ENCODE measurements around the gene TMEM147.

TMEM147 gene

DNA sequence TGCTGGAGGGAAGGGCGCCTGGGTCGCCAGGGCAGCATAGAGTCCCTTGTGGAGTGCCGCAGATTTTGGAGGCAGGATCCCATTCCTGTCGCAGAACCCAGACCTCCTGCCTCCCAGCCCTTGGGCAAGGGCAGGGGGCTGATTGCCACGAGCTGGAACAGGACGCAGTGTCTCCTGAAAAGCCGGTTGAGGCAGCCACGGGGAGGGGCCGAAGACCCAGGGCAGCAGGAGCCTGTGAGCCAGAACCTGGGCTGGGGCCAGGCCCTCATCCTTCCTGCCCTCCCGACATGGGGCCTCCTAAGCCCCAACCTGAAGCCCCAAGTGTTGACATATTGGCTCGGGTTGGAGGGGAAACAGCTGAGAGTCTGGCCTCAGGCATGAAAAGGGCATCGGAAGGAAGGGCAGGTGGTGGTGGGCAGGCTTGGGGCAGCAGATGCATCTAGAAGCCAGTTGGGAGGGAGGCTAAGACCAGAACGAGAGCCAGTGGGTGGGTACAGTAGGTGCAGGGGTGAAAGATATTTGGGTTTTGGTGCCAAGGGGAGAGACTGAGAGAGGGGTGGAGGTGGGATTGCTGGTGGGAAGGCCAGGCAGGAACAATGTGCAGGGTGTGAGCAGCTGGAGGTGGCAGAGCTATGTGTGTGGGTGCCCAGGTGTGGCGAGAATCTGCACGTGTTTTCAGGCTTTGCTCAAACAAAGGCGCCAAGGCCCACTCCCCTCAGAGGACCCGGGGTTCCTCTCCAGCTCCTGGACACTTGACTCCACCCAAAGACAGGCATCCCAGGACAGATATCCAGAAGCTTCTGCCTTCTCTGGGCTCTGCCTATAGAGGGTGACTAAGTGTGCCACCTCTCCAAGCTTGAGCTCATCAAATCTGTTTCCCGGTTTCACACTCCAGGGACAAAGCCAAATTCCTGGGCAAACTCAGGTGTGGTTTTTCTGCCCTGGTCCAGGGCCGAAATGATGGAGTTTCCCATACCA, 15.9 kb upstream of the TMEM147 start:
- TF ChIP-seq POLR2A (IDR thresholded peaks at IDR 0.05; ENCODE audit: low read length) (no peak), GATA1 (IDR thresholded peaks at IDR 0.05; ENCODE audit: low read depth, low read length) (no peak)
- DNase-seq, result no peak

DNA sequence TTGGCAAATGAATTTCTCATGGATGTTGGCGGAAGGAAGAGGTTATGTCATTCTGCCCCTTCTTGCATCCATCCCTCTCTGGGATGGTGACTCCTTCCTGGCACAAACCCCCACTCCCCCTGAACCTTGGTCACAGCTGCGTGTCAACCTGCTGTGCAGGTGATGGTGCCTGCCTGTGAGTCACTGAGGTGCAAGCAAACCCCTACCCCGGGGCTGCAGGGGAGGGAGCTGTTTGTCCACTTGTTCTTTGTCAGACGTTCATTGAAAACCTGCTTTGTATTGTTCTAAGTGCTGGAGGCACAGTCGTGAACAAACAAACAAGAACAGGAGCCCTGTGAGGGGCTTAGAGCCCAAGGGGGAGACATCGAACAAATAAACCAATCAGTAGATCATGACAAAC, 14.1 kb upstream of the TMEM147 start:
- no peak for DNase-seq
- no peak for TF ChIP-seq POLR2A (IDR thresholded peaks at IDR 0.05; ENCODE audit: low read length)
- TF ChIP-seq GATA1 (IDR thresholded peaks at IDR 0.05; ENCODE audit: low read depth, low read length), result no peak

DNA sequence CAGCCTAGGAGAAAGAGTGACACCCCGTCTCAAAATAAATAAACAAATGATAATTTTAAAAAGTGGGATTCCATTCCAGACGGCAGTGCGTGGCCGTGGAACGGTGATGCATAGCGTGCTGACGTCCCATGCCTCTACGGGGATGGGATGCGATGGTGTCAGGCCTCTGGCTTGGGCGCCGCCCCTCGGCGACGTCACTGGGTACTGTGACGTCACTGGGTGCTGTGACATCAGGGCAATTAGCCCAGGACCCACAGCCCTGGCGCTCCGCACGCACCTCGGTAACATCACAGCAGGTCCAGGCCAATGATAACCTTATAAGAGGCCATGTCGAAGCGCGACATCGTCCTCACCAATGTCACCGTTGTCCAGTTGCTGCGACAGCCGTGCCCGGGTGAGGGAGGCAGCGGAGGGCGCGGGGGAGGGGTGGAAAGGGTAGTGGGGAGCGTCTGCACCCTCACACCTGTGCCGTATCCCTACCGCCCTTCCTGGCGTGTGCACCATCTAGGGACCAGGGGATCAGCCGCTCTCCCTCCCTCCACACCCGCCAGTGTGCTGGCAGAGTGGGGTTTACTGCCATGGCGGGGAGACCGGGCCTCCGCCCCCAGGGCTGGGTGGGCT, 12.1 kb upstream of the TMEM147 start, which contains the start of gene GAPDHS:
Gene GAPDHS (plus strand): TSS at position 256 of the 621 bp plus-strand sequence. CDS start 72 bp downstream, at position 328.
- no peak for DNase-seq
- no peak for TF ChIP-seq GATA1 (IDR thresholded peaks at IDR 0.05; ENCODE audit: low read depth, low read length)
- no peak for TF ChIP-seq POLR2A (IDR thresholded peaks at IDR 0.05; ENCODE audit: low read length)

DNA sequence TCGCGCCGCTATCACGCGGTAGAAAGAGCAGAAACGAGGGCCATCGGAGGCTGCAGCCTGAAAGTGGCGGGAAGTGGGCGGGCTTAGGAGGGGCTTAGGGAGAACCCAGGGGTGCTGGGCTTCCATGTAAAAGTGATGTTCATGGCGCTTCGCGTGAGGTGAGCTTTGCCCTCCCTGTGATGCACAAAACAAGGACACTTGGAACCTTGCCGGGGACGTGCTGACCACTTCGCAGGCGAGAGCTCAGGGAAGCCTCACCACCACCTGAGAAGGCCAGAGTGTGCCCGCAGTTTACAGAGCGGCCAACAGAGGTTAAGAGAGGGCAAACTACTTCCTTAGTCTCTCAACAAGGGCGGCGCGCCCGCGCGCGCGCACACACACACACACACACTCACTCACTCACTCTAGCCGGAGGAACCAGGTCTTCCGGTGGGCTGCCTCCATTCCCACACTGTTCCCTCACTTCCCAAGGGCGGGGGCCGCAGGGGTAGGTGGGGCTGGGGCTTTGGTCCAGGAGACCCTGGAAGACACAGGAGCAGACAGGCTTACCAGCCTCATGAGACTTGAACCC, 11.5 kb upstream of the TMEM147 start:
- DNase-seq, result no peak
- no peak for TF ChIP-seq GATA1 (IDR thresholded peaks at IDR 0.05; ENCODE audit: low read depth, low read length)
- no peak for TF ChIP-seq POLR2A (IDR thresholded peaks at IDR 0.05; ENCODE audit: low read length)

DNA sequence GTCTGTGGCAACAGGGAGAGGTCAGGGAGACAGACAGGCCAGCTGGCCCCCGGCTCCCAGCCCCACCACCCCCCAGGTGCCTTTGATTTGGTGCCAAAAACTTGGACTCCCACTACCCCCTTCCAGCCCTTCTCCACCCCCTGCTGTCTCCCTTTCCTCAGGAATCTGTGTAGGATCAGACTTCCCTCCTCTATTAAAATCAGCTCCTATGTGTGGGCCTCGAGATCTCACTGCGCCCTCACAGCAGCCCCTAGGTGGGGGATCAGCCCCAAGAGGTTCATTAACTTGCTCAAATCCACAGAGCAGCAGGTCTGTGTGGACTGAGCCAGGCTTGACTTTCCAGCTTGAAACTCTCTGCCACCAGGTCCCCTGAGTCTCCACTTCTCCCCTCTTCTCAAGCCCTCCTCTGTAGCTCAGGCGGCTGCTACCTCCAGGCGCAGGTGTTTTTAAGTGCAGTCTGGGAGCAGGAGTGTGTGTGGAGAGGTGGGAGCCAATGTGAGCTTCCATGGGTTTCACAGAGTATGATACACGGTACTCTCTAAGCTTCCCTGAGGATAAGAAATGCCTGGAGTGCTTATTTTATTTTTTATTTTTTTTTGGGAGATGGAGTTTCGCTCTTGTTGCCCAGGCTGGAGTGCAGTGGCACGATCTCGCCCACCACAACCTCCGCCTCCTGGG, 10.5 kb upstream of the TMEM147 start:
- DNase-seq, result no peak
- no peak for TF ChIP-seq POLR2A (IDR thresholded peaks at IDR 0.05; ENCODE audit: low read length)
- TF ChIP-seq GATA1 (IDR thresholded peaks at IDR 0.05; ENCODE audit: low read depth, low read length), result no peak

DNA sequence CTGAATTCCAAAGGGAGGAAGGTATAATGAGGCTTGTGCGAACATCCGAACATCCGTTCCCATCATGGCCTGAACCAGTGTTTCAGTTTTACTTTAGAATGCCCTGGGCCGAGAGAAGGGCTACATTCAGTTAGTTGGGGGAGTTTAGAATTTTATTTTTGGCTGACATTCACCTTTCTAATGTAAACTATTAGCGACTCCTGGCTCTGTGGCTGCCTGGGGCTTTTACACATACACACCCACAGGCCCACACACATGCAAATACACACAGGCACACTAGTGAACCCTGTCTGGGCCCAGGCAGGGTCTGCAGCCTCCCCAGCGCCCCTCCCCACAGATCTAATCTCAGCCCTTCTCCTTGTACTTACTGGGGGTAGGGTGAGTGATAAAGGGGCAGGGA, 6.1 kb upstream of the TMEM147 start:
- no peak for DNase-seq
- TF ChIP-seq POLR2A (IDR thresholded peaks at IDR 0.05; ENCODE audit: low read length), result no peak
- no peak for TF ChIP-seq GATA1 (IDR thresholded peaks at IDR 0.05; ENCODE audit: low read depth, low read length)

DNA sequence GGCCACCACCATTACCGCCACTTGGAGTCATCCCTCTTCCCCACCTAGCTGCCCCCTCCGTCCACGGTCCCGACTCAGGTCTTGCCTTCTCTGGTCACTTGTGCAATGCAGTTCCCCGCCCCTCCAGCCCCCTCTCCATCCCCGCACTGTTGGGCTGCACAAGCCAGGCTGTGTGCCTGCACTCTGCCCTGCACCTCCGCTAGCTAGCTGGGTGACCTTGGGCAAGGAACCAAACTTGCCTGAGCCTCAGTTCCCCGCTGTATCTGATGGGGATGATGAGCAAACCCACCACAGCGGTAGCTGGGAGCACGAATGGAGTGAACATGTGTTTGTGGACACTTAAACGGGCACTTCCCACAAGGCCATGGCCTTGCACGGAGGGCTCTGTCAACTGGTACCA, 5.6 kb upstream of the TMEM147 start:
- TF ChIP-seq GATA1 (IDR thresholded peaks at IDR 0.05; ENCODE audit: low read depth, low read length) (no peak), POLR2A (IDR thresholded peaks at IDR 0.05; ENCODE audit: low read length) (no peak)
- DNase-seq, result no peak

DNA sequence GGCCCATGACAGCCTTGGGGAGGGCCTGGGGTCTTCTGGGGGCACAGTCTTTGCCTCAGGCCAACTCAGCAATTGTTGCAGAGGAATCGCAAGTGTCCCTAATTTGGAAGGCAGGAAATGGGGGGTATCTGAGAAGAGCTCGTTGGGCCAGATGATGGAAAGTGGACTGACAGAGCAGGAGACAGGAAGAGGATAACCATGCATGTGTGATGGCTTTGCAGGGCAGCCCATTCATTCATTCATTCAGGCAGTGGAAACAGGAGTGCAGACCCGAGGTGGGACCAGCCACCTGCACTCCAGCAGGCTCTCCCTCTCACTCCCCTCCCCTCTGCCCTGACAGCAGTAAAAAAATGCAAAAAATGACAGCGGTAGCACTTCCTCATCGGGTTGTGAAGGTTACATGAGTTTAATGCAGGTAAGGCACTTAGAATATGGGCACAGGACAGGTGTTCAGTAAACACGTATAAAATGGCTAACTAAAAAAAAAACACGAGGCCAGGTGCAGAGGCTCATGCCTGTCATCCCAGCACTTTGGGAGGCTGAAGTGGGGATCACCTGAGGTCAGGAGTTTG, 5.0 kb upstream of the TMEM147 start:
- TF ChIP-seq POLR2A (IDR thresholded peaks at IDR 0.05; ENCODE audit: low read length), result no peak
- TF ChIP-seq GATA1 (IDR thresholded peaks at IDR 0.05; ENCODE audit: low read depth, low read length), result no peak
- DNase-seq, result no peak

DNA sequence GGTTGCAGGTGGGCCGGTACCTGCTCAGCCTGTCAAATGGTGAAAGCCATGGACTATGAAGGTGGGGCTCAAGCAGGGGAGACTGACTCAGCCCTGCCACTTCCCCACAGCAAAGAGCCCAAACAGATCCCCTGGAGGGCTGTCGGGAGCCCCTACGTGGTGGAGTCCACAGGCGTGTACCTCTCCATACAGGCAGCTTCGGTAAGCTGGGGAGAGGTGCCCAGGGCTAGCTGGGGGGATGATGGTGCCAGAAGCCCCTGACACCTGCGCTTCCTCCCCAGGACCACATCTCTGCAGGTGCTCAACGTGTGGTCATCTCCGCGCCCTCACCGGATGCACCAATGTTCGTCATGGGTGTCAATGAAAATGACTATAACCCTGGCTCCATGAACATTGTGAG, 3.2 kb upstream of the TMEM147 start:
- TF ChIP-seq POLR2A (IDR thresholded peaks at IDR 0.05; ENCODE audit: low read length) (no peak), GATA1 (IDR thresholded peaks at IDR 0.05; ENCODE audit: low read depth, low read length) (no peak)
- no peak for DNase-seq

DNA sequence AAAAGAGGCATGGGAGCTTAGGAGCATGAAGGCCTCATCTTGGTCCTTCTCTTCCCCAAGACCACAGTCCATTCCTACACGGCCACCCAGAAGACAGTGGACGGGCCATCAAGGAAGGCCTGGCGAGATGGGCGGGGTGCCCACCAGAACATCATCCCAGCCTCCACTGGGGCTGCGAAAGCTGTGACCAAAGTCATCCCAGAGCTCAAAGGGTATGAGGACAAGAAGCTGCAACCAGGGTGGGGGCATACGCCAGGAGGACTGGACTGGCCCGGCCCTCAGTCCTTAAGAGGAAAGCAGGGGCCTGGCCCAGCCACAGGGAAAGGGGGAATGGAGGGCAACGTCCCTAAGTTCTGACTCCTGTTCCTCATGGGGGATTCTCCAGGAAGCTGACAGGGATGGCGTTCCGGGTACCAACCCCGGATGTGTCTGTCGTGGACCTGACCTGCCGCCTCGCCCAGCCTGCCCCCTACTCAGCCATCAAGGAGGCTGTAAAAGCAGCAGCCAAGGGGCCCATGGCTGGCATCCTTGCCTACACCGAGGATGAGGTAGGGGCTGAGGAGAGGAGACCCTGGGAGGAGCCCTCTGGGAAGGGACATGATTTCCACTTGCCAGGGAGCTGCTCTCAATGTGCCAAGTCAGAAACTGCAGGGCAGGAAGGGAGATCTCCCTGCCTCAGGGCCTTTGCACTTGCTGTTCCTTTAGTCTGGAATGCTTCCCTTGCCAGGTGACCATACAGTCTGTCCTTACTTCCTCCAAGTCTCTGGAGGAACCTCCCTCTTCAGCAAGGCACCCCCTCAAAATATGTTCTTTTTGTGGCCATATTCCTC, 1.9 kb upstream of the TMEM147 start:
- TF ChIP-seq POLR2A (IDR thresholded peaks at IDR 0.05; ENCODE audit: low read length), result no peak
- TF ChIP-seq GATA1 (IDR thresholded peaks at IDR 0.05; ENCODE audit: low read depth, low read length), result no peak
- no peak for DNase-seq

DNA sequence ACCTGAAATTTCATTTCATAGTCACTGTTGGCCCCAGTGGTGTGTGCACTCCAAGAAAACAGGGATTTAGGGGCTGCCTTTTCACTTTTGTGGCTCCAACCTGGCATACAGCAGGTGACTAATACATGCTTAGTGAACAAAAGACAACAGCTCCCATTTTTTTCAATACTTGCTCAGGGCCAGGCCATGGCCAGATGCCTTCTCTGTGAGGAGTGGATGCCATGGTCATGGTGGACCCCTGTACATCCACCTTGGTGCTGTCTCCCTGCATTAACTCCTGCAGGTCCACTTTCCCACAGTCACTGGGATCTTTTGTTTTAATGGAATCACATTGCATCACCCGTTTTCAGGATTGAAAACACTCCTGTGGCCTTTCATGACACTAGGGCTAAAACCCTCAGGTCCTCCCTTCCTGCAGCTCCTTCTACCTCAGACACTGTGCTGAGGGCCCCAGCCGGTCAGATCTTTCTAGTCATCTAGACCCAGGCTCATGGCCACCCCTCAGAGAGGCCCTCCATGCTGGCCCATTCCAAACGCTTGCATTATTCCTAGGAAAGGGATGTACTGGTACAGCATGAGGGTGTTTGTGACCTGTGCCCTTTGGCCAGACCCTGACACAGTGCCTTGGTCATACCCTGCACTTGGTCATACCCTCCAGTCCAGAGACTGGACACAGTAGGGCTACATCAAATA, 1.2 kb upstream of the TMEM147 start:
- TF ChIP-seq GATA1 (IDR thresholded peaks at IDR 0.05; ENCODE audit: low read depth, low read length), result no peak
- no peak for TF ChIP-seq POLR2A (IDR thresholded peaks at IDR 0.05; ENCODE audit: low read length)
- no peak for DNase-seq

DNA sequence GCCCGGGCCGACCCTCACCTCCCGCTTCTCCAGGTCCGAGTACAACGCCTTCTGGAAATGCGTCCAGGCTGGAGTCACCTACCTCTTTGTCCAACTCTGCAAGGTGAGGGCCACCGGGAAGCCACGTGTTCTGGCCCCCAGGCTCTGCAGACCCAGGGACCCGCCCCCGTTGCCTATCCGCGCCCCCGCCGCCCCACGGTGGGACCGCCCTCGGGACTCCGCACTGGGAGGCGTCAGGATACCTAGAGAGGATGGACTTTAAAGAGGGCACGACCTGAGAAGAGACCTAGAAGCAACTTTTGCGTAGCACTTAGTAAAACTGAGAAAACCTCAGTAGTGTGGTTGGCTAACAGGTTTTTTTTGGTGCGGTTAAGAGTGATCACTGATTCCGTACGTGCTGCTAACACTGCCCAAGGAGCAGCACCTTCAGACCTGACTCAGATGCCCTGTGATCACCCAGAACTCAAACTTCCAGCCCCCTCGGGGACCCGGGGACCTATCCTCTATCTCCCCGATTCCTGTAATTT, 492 bp downstream of the TMEM147 start:
- TF ChIP-seq GATA1 (IDR thresholded peaks at IDR 0.05; ENCODE audit: low read depth, low read length) (no peak), POLR2A (IDR thresholded peaks at IDR 0.05; ENCODE audit: low read length) (no peak)
- DNase-seq, result peak; percentile 54 to 66
